CD4-positive, alpha-beta T cell treated with Interleukin-1 beta for 1 hour (primary cell): Measurements from ENCODE around the gene ZDHHC4.

Experiments used
- DNase-seq, 2 donors: peaks; one replicate each; pipeline ENCODE4 v3.0.0-alpha.2; 2020 to 2022

ZDHHC4 gene

DNA sequence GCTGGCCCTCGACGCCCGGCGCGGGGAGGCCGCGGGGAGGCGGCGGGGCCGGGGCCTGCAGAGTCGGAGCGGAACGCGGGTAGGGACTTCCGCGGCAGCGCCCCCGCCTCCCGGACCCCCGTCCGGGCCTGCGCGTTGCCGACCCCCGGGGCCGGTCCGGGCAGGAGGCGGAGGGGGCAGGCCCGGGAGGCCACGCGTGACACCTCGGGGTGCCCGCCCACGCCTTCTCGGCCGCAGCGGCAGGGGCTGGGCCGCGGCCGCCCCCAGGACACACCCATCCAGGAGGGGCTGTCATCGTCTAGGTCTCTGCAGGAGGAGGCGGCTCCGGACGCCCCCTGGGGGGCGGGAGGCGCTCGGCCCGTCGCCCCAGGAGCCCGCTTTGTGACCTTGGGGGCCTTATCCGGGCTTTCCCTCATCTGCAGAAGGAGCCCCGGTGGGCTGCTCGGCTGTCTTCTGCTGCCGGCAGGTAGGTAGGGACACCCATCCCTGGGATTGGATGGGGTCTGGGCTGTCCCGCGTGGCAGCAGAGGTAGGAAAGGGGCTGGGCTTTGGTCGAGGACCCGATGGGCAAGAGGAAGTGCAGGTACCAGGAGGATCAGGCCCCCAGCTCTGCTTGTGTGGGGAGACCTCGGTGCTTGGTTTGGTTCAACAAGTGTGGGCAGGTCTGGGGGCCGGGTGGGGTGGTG, 60.4 kb downstream of the ZDHHC4 start:
- DNase-seq: peak; percentile 69 to 76
